ENCODE data around the gene OR8B8.
"Not testable (repeated sequence)": the region's sequence is repeated elsewhere in the genome, so short reads cannot be mapped to it uniquely, and the experiment has no call there.

OR8B8 gene, protein sequence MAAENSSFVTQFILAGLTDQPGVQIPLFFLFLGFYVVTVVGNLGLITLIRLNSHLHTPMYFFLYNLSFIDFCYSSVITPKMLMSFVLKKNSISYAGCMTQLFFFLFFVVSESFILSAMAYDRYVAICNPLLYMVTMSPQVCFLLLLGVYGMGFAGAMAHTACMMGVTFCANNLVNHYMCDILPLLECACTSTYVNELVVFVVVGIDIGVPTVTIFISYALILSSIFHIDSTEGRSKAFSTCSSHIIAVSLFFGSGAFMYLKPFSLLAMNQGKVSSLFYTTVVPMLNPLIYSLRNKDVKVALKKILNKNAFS

DNA sequence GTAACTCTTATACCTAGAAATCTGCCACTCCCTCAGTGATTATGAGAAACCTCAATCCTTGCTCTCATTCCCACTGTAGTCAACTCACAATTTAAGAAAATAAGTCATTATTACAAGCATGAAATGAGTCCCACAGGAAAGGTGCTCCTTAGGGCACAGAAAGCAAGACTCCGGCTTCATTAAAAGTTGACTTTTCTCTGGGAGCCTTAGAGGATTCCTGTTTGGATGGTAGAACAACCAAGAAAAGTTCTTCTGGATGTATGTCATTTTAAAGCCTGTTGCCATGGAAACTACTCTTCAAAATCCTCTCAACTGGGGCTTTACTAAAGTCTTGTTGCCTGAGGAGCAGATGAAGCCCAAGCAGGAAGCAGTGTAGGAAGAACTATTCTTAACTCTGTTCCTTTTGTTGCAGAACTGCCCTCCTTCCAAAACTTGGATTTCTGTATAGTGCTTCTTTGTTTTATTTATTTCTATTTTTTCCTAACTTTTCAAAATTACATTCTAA, at the start of gene OR8B8:
OR8B8 (minus strand) TSS at position 51 of the 505 bp plus-strand sequence. CDS start 4,611 bp downstream, outside the sequence.
- DNase-seq = no peak

DNA sequence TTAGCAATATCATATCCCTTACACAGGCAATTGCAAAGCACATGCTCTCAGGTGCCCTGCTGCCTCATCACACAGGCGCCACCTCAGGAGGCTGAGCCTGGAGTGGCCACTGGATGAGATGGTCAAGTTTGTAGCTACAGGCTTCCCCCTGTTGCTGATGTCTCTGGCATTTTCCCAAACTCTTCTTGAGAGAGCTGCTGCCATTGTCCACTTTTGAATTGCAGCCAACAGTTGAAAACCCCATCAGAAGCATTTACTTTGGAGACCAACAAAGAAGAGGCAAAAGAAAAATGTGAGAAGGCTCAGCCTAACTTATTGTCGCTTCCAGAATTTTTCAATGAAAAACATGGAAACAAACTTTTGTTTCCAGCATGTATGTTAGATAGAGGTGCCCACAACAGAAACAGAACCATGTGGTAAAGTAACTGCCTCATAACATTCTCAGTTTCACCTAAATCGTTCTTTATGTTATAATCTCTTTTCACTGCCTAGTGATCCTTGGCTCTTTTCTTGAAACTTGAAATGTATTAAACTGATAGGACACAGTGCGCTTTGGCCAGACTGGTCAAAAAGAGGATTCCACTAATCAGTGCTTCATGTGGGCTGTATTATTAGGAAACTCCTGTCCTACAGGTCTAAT, 47.6 kb upstream of the OR8B8 start:
- DNase-seq = no peak

DNA sequence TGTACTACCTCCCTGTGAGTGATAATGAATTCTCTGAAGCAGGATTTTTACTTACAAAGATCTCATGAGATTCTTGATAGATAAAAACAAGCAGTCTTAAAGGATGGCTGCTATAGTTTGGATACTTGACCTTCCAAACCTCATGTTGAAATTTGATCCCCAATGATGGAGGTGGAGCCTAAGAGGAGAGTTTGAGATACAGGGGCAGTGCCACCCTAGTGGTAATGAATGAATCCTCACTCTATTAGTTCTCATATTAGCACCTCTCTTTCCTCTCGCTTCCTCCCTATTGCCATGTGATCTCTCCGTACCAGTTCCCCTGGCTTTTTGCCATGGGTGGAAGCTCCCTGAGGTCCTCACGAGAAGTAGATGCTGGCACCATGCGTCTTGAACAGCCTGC, 37.9 kb upstream of the OR8B8 start:
- no peak for DNase-seq

DNA sequence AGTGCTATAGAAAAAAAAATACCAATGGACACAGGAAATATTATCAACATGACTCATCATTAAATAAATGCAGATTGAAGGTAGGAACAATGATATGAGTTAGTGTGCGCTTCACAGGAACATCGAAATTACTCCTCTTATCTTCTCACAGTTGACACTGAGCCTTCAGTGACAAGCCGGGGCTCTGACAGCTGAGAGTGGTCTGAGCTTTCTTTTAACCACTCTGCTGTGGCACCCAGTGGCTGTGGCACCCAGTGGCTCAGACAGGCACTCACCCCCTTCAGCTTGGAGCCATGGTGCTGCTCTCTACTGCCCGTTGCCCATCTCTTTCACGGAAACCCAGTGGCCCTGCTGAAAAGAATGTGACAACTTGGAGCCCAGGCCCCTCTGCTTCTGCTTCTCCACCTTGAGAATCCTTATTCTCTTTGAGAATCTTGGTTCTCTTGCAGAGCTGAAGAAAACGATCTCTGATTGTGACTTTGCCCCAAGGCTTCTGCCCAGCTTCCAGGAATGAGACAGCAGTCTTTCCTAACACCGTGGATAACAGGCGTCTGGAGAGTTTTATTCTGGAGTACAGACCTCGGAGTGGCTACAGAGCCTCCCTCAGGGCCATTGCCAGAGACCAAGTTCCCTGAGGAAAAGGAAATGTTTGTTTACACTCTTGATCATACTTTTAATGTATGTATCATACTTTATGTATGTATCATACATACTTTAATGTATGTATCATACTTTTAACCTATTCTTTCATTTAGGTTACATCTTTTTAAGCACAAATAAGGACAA, 37.1 kb upstream of the OR8B8 start:
- DNase-seq = no peak

DNA sequence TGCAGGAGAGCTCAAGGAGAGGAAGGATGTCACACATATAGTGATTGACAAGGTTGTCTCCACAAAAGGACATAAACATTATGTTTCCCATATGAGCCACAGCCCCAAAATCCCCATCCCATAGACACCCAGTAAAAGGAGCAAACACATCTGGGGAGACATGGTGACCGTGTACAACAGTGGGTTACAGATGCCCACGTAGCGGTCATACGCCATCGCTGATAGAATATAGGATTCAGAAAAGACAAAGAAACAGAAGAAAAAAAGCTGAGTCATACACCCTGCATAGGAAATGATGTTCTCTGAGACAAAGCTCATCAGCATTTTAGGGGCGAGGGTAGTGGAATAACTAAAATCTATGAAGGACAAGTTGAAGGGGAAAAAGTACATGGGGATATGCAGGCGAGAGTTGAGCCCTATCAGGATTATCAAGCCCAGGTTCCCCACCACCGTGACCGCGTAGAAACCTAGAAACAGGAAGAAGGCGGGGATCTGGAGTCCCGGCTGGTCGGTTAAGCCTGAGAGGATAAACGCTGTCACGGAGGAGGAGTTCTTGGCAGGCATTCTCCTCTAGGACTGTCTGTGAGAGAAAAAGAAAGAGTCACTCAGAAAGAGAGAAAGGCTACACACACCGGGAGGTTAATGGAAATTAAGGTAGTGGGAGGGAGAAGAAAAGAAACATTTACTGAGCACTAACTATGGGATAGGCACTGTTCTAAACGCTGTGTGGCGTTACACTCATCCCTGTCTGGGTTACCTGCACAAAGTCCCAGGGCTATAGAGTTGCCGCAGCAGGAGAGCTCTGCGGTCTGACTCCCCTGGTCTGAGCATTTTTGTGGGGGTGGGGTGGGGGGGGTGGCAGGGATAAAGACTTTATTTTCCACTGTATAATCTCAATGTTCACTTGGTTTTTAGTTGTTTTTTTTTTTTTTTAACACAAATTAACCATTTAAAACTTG, 36.1 kb upstream of the OR8B8 start:
- DNase-seq = peak; percentile 44

DNA sequence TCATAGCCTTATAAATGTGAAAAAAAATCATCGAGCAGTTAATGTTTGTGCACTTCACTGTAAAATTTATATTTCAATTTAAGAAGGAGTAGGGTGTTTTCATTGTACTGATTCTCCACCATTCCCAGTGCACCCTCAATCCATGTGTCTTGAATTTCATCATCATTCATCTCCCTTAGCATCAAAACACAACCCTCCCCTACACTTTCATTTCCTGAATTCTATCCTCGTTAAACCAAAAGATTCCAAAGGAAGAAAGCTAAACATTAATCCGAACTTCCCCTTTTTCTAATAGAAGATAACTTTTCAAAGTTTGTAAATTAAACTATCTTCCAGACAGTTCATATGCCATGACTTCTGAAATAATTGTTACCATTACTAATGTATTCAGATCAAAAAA, 34.1 kb upstream of the OR8B8 start:
- no peak for DNase-seq

DNA sequence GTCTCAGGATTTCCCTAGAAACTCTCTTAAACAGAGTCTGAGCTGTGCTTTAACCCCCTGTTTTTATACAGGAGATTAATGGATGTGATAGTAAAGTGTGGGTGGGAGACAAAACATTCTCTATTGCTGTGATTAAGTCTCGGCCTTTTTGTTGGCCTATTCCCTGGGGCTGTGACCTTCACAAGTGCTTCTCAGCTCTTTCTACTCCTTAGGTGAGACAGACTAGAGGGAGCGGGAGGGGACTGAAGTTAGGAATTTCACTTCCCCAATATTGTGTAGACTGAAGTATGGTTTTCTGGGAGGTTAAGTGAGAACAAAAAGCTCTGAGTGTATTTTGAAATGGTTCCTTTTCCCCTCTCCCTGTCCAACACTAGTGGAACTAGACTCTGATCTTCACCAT, 29.8 kb upstream of the OR8B8 start:
- DNase-seq = no peak

DNA sequence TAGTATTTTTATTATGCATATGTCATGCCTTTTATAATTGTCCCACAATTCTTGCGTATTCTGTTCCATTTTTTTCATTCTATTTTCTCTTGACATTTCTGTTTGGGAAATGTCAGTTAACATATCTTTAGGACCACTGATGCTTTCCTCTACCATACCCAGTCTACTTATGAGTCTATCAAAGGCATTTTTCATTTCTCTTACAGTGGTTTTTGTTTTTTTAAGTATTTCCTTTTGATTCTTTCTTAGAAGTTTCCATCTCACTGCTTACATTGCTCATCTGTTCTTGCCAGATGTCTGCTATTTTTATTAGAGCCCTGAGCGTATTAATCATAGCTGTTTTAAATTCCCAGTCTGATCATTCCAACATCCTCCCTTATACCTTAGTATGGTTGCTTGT, 29.3 kb upstream of the OR8B8 start:
- DNase-seq = no peak

DNA sequence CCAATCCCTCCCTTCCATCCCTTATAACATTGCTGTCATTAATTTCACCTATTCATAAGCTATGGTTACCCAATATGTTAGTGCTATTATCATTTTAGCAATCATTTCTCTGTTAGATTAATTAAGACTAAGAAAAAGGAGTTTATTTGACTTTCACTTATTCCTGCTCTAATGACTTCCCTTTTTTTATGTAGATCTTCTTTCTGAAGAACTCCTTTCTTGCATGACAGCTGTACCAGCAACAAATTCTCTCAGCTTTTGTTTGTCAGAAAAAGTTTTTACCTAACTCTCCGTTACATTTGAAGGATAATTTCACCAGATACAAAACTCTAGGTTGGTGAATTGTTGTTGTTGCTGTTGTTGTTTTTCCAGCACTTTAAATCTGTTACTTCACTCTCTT, 28.6 kb upstream of the OR8B8 start:
- DNase-seq = no peak

DNA sequence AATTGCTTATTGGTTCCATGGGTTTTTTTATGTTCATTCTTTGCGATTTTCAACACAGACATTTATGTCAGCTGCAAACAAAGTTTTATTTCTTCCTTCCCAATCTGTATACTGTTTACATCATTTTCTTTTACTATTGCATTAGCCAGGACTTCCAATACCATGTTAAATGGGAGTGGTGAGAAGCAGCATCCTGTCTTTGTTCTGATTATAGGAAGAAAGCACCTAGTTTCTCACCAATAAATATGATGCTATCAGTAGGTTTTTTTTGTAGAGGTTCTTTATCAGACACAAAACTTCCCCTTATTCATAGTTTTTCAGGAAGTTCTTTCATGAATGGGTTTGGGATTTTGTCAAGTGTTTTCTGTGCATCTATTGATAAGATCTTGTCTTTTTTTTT, 28.0 kb upstream of the OR8B8 start:
- no peak for DNase-seq

DNA sequence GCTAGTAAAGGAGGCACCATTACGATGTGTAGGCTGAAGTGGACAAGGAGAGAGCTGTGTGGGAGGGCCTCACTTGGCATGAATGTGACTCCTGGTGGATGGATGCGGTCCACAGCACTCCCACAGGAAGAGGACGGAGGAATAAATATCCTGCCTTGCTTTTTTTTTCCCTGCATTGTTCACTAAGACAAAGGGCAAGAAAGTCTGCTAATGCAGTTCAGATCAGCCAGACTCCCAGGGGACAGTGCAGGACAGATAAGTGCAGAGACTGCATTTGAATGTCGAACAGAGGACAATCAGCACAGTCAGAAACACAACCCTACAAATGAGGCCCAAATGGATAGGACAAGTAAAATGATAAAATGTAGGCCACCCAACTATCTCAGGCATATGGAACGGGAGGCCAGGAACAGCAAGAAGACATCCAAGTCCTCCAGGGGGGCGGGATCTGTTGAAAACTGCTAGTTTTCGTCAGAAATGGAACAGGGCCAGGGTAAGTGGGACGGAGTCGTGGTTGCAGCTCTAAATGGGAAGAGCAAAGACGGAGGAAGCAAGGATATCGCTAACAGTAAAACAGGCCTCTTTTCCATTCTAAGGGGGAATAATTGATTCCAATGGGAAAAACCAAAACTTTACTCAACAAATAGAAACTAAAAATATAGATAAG, 25.2 kb upstream of the OR8B8 start:
- DNase-seq = no peak

DNA sequence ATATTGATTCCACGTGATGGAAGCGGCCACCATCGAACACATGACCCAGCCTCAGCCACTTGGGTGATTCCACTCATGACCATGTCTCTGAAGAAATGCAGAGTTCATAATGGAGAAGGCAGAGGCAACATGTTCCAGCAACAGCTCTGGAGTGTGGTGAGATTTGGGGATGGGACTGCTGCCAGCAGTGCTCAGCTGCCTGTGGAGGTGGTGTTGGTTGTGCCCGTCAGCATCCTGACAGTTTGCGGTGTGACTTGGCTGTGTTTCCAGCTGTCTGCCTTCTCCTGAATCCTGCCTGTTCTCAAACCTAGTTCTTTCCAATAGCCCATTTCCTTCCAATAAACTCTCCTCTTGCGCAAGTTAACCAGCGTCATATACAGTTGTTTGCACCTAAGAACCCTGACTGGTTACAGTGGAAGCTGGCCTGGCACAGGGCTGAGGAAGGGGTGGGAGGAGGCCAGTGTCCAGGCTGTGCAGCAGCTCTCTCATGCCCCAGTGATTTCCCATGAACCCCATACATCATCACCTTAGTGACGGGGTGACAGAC, 22.0 kb upstream of the OR8B8 start:
- no peak for DNase-seq

DNA sequence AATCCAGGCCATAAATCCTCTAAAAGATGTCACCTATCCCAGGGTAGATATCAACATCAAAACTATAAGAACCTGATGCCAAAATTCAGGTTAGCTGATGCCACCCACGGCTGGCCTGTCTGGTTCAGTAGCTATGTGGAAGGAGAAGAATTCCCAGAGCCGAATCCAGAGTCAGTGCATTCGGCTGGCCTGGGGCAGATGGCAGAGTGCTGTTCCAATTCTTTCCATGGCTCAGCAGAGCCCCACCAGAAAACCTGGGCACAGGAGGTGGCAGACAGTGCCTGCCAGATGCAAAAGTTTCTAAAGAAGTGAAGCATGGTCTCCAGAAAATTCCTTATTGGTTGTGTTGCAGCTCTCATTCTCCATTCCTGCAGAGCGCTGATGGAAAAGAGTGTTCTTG, 19.9 kb upstream of the OR8B8 start:
- no peak for DNase-seq

DNA sequence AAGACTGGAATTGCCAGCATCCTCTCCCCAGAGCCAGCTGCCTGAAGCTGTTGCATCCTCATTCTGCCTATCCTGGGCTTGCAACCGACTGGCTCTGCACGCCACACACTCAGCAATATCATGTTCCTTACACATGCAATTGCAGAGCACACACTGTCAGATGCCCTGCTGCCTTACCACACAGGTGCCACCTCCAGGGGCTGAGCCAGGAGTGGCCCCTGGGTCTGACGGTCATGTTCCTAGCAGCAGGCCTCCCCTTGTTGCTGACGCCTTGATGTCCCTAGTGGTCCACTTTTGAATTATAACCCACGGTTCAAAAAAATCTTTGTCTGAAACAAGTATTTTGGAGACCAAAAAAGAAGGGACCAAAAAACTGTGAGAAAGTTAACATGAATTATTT, 18.5 kb upstream of the OR8B8 start:
- no peak for DNase-seq

DNA sequence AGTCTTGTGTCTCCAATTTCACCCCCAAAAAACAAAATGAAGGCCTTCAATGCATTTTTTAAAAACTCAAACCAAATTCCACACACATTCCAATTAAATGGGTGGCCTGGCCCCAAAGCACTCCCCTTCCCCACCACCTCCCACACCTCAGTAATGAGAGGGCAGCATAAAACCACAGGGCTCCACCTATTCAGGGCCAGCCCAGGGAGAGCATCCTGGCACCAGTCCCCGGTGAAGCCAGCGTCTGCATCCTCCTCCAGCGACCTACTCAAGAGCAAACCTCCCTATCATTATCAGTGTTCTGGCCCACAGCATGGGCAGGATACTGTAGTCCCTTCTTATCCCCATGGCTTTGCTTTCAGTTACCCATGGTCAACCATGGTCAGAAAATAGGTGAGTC, 17.8 kb upstream of the OR8B8 start:
- DNase-seq = no peak

DNA sequence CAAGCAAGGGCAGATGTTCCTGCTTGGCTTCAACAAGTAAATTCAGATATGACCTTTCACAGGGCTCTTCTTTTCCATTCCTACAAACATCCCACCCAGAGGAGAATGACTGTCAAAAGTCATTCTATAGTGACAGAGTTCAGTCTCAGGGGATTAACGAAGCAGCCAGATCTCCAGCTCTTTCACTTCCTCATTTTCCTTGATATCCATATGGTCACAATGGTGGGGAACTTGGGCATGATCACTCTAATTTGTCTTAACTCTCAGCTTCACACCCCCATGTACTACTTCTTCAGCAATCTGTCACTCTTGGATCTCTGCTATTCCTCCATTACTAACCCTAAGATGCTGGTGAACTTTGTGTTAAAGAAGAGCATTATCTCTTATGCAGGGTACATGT, 15.0 kb upstream of the OR8B8 start:
- DNase-seq = no peak

DNA sequence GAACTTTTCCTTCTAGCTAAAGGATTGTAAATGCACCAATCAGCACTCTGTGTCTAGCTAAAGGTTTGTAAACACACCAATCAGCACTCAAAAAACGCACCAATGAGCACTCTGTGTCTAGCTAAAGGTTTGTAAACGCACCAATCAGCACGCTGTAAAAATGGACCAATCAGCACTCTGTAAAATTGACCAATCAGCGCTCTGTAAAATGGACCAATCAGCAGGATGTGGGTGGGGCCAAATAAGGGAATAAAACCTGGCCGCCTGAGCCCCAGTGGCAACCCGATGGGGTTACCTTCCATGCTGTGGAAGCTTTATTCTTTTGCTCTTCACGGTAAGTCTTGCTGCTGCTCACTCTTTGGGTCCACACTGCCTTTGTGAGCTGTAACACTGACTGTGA, 13.9 kb upstream of the OR8B8 start:
- DNase-seq = not testable (repeated sequence)

DNA sequence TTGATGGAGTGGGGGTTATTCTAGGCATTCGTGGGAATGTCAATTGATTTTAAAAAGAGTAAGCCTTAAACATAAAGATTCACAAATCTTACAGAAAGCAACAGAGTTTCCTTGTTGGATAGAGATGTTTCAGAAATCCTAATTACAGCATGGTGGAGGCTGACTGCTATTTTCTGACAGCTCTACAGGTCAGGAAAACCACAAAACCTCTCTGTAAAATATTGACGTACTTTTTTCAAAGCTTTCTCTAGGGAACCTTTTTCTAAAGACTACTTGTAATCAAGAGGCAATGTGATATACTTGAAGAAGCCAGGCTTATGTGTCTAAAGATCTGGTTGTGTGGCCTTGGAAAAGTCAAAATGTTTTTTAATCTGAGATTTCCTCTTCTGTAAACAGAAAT, 9.1 kb upstream of the OR8B8 start:
- no peak for DNase-seq

DNA sequence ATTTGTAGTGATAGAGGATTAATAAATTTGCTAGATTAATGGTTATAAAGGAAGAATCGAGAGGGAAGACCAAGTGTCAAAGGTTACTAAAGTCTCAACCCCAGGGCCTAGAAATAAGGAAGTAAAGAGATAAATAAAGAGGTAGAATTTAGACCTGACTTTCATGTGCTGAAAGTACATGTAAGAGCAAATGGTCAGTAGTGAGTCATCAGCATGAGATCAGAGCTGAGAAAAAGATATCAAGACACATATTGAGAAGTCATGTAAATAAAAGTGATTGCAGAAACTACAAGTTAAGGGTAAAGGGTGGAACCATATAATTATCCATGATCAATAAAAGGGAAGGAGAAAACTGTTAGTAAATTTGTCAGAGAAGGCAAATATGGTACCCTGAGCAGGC, 1.4 kb upstream of the OR8B8 start:
- no peak for DNase-seq

DNA sequence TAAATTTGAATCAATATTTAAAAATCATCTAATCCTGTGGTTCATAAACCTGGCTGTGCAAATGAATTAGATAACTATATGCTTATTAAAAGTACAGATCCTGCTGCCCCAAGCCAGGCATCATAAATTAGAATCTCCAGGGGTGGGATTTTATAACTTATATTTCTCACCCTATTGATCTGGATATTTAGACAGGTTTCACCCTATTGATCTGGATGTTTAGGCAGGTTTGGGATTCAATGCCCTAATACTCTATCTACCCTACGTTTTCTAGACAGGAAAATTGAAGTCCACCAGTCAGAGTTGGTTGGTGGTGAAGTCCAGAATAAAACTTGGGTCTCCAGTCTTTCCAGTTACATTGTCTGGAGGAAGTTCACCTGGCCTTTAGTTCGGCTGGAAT, 2.6 kb downstream of the OR8B8 start:
- no peak for DNase-seq

DNA sequence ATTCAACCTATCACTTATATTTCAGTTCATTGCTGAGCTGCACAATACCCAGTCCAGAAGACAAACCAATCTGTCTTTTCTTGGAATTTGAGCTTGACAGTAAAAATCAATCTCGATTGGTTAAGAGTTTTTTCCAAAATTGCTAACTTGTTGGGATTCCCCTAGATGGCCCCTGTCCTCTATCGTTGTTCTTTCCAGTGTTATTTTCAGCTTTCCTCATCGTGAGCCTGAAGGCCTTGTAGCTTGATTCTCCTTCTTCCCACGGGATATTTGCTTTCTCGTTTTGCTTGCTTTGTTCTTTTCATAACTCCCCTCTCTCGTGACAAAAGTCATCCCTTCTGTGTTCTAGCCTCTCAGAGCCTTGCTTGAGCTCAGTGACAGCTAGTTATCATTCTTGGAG, 3.1 kb downstream of the OR8B8 start:
- no peak for DNase-seq

DNA sequence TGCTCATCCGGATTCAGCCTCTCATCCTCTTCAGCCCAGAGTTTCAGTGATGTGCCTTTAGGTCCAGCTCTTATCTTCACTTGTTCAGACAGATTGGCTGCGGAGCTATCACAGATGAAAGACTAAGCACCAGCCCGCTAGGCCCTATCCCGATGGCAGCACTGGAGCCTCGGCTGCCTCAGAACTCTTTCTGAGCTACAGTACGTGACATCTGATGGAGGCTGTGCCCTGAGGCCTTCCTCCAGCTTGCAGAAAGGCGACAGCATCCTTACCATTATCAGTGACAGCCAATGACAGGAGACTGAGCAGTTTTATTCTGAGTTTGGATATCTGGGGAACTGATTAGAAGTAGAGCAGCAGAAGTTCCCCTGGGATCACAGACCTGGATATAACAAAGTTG, 4.0 kb downstream of the OR8B8 start:
- no peak for DNase-seq
